Calu3 (cell line): ENCODE results near the gene REXO4. TPM values are rescaled to one million over a fixed set of nuclear protein-coding genes. Genes with fewer than 3 reads are reported as not detected.

Experiments
- BruUV-seq: library from RNA; stranded (reverse); fragments of 400-500 nt; replicated peaks from 2 replicates; lab custom pipeline; 2021; lab: Mats Ljungman, UMichigan
- CTCF ChIA-PET: fragments of 300-600 bp; sonication (Branson Sonifier 250); formaldehyde crosslinking; loops from one replicate; lab custom pipeline; 2022; ENCODE audit warnings: antibody characterized with exemption; lab: Charles Lee
- DNase-seq: peaks from one replicate; pipeline ENCODE4 v3.0.0; 2022
- H3K27ac Mint-ChIP-seq: one replicate; pipeline ENCODE4 v1.8.0; 2022; ENCODE audit warnings: mixed read lengths; ENCODE audit not compliant: unreplicated experiment
- H3K27me3 Mint-ChIP-seq: one replicate; pipeline ENCODE4 v1.8.0; 2022; ENCODE audit warnings: mixed read lengths; ENCODE audit not compliant: unreplicated experiment
- H3K36me3 Mint-ChIP-seq: one replicate; pipeline ENCODE4 v1.8.0; 2022; ENCODE audit warnings: mild to moderate bottlenecking, moderate library complexity, mixed read lengths; ENCODE audit not compliant: insufficient read depth, unreplicated experiment
- H3K4me1 Mint-ChIP-seq: one replicate; pipeline ENCODE4 v1.8.0; 2022; ENCODE audit warnings: mild to moderate bottlenecking, low read depth, mixed read lengths; ENCODE audit not compliant: unreplicated experiment
- H3K4me3 Mint-ChIP-seq: one replicate; pipeline ENCODE4 v1.8.0; 2022; ENCODE audit warnings: mild to moderate bottlenecking, low read depth, moderate library complexity, mixed read lengths; ENCODE audit not compliant: unreplicated experiment
- H3K9me3 Mint-ChIP-seq: one replicate; pipeline ENCODE4 v1.8.0; 2022; ENCODE audit warnings: low read depth, mixed read lengths; ENCODE audit not compliant: unreplicated experiment
- intact Hi-C: fragments of 100-400 bp; cut with micrococcal nuclease; formaldehyde crosslinking; loops from one replicate; pipeline ENCODE4 v1.10.0; 2022; ENCODE audit not compliant: unreplicated experiment
- total RNA-seq: library from RNA; stranded (reverse); gene quantifications from 2 replicates; pipeline ENCODE4 v1.2.3, GENCODE V29; 2022
- TF ChIP-seq, protein P1 (sequence below): fragments of 200-600 bp; IDR thresholded peaks from one replicate; pipeline ENCODE4 v1.8.0; 2022; ENCODE audit warnings: antibody characterized with exemption; ENCODE audit not compliant: unreplicated experiment

The REXO4 gene
- total RNA-seq, 1 experiment from 2014 or later, result 23.4 TPM

DNA sequence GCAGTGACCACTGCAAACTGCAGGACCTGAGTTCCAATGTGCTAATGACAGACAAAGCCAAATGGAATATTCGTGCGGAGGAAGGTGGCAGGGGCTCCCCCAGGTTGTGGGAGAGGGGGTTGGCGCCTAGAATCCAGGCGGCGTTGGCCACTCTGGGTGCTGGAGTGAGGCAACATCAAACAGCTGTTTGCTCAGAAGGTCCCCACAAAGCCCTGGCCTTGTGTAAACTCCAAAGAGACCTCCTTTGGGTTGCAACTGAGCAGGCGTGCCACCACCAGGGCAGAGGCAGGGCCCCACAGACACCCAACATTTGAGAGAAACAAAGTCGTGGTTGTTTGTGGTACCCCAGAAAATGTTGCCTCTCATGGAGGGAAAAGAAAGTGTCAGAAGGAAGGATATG, 27.1 kb downstream of the REXO4 start:
- no TSS peak for BruUV-seq
- H3K27ac Mint-ChIP-seq, result no peak overlapping the region
- peaks cover 48% of the 10 kb centered on the region for H3K27me3 Mint-ChIP-seq
- TF ChIP-seq, protein P1, sequence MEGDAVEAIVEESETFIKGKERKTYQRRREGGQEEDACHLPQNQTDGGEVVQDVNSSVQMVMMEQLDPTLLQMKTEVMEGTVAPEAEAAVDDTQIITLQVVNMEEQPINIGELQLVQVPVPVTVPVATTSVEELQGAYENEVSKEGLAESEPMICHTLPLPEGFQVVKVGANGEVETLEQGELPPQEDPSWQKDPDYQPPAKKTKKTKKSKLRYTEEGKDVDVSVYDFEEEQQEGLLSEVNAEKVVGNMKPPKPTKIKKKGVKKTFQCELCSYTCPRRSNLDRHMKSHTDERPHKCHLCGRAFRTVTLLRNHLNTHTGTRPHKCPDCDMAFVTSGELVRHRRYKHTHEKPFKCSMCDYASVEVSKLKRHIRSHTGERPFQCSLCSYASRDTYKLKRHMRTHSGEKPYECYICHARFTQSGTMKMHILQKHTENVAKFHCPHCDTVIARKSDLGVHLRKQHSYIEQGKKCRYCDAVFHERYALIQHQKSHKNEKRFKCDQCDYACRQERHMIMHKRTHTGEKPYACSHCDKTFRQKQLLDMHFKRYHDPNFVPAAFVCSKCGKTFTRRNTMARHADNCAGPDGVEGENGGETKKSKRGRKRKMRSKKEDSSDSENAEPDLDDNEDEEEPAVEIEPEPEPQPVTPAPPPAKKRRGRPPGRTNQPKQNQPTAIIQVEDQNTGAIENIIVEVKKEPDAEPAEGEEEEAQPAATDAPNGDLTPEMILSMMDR, result no peak
- no peak overlapping the region for H3K4me3 Mint-ChIP-seq
- CTCF ChIA-PET, result no interaction called here
- H3K9me3 Mint-ChIP-seq, result no peaks in the 10 kb centered on the region
- DNase-seq, result no peak
- H3K4me1 Mint-ChIP-seq, result no peaks in the 10 kb centered on the region
- no peaks in the 10 kb centered on the region for H3K36me3 Mint-ChIP-seq
- intact Hi-C loops, result no loop called here

DNA sequence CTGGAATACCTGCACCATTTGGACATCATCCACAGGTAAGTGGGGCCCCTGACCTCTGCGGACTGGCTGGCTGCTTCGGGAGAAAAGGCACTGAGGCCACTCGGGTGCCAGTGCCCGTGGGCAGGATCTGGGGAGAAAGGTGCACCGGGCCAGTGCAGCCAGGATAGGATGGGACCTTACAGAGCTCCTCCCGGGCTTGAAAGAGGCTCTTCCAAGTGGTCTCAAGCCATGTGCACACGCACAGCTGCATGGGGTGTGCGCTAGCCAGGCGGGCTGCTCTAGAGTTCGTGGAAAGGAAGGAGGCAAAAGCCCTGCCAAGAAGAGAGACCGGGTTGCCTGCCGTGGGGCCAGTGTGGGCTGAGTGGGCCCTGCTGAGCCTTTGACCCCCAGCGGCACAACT, 28.2 kb downstream of the REXO4 start:
- Mint-ChIP-seq H3K27me3 (peaks cover 37% of the 10 kb centered on the region), H3K36me3 (no peaks in the 10 kb centered on the region), H3K27ac (no peak overlapping the region), H3K4me3 (no peak overlapping the region), H3K9me3 (no peaks in the 10 kb centered on the region), H3K4me1 (no peaks in the 10 kb centered on the region)
- intact Hi-C loops, result no loop called here
- CTCF ChIA-PET, result interaction anchor here (0.6 kb wide), 1 partner anchor 514 kb away, joined by 3 read pairs; no protein-coding TSS in a partner anchor
- no TSS peak for BruUV-seq
- TF ChIP-seq, protein P1, result no peak
- no peak for DNase-seq

DNA sequence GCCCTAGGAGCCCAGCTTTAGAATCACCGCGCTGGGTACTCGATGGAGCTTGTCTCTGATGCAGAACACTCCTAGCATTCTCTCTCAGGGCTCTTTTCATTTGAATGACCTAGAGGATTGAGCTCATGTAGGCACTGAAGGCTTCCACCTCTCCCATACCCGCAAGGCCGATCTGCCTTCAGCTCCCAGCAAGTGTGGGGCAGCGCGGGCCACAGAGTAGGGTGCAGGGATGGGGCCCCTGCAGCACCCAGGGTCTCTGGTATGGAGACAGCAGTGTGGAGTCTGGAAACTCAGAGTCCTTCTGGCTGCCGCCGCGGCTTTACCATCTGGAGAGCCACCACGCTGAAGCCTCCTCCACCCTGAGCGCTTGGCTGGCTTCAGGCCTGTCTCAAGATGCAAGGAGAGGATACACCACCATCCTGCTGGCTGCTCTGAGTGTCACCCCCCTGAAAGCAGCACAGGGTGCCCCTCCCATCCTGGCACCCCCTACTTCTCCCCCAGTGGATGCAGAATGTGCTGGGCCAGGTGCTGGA, 28.7 kb downstream of the REXO4 start:
- Mint-ChIP-seq H3K36me3 (no peaks in the 10 kb centered on the region), H3K9me3 (no peaks in the 10 kb centered on the region), H3K27me3 (peaks cover 32% of the 10 kb centered on the region), H3K27ac (no peak overlapping the region), H3K4me1 (no peaks in the 10 kb centered on the region), H3K4me3 (no peak overlapping the region)
- intact Hi-C loops, result no loop called here
- BruUV-seq, result no TSS peak
- DNase-seq, result no peak
- CTCF ChIA-PET, result no interaction called here
- TF ChIP-seq, protein P1, result no peak

DNA sequence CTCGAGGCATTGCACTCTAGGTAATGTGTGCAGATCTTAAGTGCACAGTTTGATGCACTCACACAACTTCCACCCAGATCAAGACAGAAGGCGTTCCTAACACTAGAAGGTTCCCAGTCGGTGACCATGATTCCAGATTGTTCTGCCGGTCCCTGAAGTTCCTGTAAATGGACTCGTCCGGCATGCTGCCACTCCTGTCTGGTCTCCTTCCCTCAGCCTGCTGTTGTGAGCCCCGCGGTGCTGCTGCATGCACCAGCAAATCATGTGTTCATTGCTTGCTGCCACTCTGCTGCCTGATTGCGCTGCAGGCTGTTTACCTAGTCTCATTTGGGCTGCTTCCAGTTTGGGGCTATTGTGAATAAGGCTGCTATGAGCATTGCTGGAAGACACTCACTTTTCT, 30.1 kb downstream of the REXO4 start:
- no TSS peak for BruUV-seq
- Mint-ChIP-seq H3K9me3 (no peaks in the 10 kb centered on the region), H3K36me3 (no peaks in the 10 kb centered on the region), H3K27ac (no peak overlapping the region), H3K4me1 (no peaks in the 10 kb centered on the region), H3K4me3 (no peak overlapping the region), H3K27me3 (peaks cover 24% of the 10 kb centered on the region)
- DNase-seq, result no peak
- TF ChIP-seq, protein P1, result no peak
- intact Hi-C loops, result no loop called here
- CTCF ChIA-PET, result interaction anchor here (0.6 kb wide), 1 partner anchor 101 kb away, joined by 4 read pairs; no protein-coding TSS in a partner anchor
